IMR-90 (cell line): ENCODE measurements around the gene MEF2A. TPM values are rescaled to one million over a fixed set of nuclear protein-coding genes. Genes with fewer than 3 reads are reported as not detected.
"Not testable (repeated sequence)": the region's sequence is repeated elsewhere in the genome, so short reads cannot be mapped to it uniquely, and the experiment has no call there.

ENCODE experiments used
- ATAC-seq: fragments of 200-7000 bp; cut with Tn5 transposase; 2 replicates; pipeline ENCODE4 v1.9.1; 2020; ENCODE audit warnings: low read depth, mild to moderate bottlenecking, moderate library complexity
- BruUV-seq: library from RNA; stranded (reverse); fragments of 400-500 nt; replicated peaks from 2 replicates; lab custom pipeline; 2021; lab: Mats Ljungman, UMichigan
- CTCF ChIA-PET: fragments of 300-600 bp; formaldehyde crosslinking; extraction: SDS; loops from one replicate; lab custom pipeline; 2021; ENCODE audit warnings: antibody characterized with exemption; lab: Yijun Ruan, JAX
- POLR2A ChIA-PET: fragments of 300-600 bp; sonication (Branson Sonifier 250); formaldehyde crosslinking; loops from one replicate; lab custom pipeline; 2022; ENCODE audit warnings: antibody characterized with exemption; ENCODE audit not compliant: unreplicated experiment; lab: Charles Lee
- DNase-seq: peaks from one replicate; pipeline ENCODE4 v3.0.0; 2013
- H2AFZ ChIP-seq: replicated peaks from 2 replicates; pipeline ENCODE3; 2013; ENCODE audit warnings: low read length, mild to moderate bottlenecking; ENCODE audit not compliant: poor library complexity
- H2AK5ac ChIP-seq: 2 replicates; pipeline ENCODE4 v1.6.1; 2013; ENCODE audit warnings: low read depth, low read length, inconsistent platforms
- H2AK9ac ChIP-seq: replicated peaks from 2 replicates; pipeline ENCODE3; 2013; ENCODE audit warnings: mild to moderate bottlenecking, low read depth, low read length, moderate library complexity; ENCODE audit not compliant: poor library complexity
- H2BK120ac ChIP-seq: 2 replicates; pipeline ENCODE4 v1.6.1; 2013; ENCODE audit warnings: low read depth, low read length, inconsistent platforms
- H2BK15ac ChIP-seq: 3 replicates; pipeline ENCODE4 v1.6.1; 2013; ENCODE audit warnings: low read depth, low read length, inconsistent platforms
- H2BK20ac ChIP-seq: 2 replicates; pipeline ENCODE4 v1.6.1; 2013; ENCODE audit warnings: low read depth, mild to moderate bottlenecking, inconsistent platforms, low read length, moderate library complexity
- H2BK5ac ChIP-seq: 2 replicates; pipeline ENCODE4 v1.6.1; 2013; ENCODE audit warnings: mild to moderate bottlenecking, low read depth, low read length, inconsistent platforms; ENCODE audit not compliant: poor library complexity, severe bottlenecking
- H3K14ac ChIP-seq: replicated peaks from 2 replicates; pipeline ENCODE4 v1.6.1; 2013; ENCODE audit warnings: low read depth, low read length, inconsistent platforms
- H3K18ac ChIP-seq: 2 replicates; pipeline ENCODE4 v1.6.1; 2013; ENCODE audit warnings: low read depth, low read length, control low read depth
- H3K23ac ChIP-seq: 2 replicates; pipeline ENCODE4 v1.6.1; 2013; ENCODE audit warnings: low read depth, low read length, inconsistent platforms
- H3K27ac ChIP-seq: 2 replicates; pipeline ENCODE4 v1.5.1; 2013; ENCODE audit warnings: mild to moderate bottlenecking, control low read depth, low read length; ENCODE audit not compliant: insufficient read depth
- H3K27me3 ChIP-seq: 2 replicates; pipeline ENCODE4 v1.6.1; 2013; ENCODE audit warnings: low read length; ENCODE audit not compliant: control insufficient read depth, insufficient read depth
- H3K36me3 ChIP-seq: 2 replicates; pipeline ENCODE4 v1.6.1; 2013; ENCODE audit warnings: low read length, mixed read lengths; ENCODE audit not compliant: control insufficient read depth, insufficient read depth
- H3K4ac ChIP-seq: 2 replicates; pipeline ENCODE4 v1.6.1; 2013; ENCODE audit warnings: low read depth, low read length, inconsistent platforms
- H3K4me1 ChIP-seq: 2 replicates; pipeline ENCODE4 v1.6.1; 2013; ENCODE audit warnings: low read length, mixed read lengths; ENCODE audit not compliant: control insufficient read depth, insufficient read depth
- H3K4me2 ChIP-seq: 2 replicates; pipeline ENCODE4 v1.6.1; 2013; ENCODE audit warnings: low read depth, mild to moderate bottlenecking, control low read depth, low read length, moderate library complexity
- H3K4me3 ChIP-seq: 2 replicates; pipeline ENCODE4 v1.5.1; 2013; ENCODE audit warnings: low read depth, mild to moderate bottlenecking, control low read depth, low read length, moderate library complexity; ENCODE audit not compliant: insufficient read depth
- H3K56ac ChIP-seq: 2 replicates; pipeline ENCODE4 v1.6.1; 2013; ENCODE audit warnings: low read length, inconsistent platforms; ENCODE audit not compliant: insufficient read depth; ENCODE audit errors: extremely low read depth
- H3K79me1 ChIP-seq, 2 experiments: 2 replicates each; pipeline ENCODE4 v1.6.1; 2013; ENCODE audit warnings: low read length in 2 of 2, inconsistent platforms in 1 of 2, low read depth in 1 of 2
- H3K9ac ChIP-seq: 2 replicates; pipeline ENCODE4 v1.6.1; 2013; ENCODE audit warnings: low read depth, low read length, control low read depth
- H3K9me1 ChIP-seq: 2 replicates; pipeline ENCODE4 v1.6.1; 2013; ENCODE audit warnings: low read length, inconsistent platforms; ENCODE audit not compliant: insufficient read depth
- H3K9me3 ChIP-seq: 2 replicates; pipeline ENCODE4 v1.6.1; 2013; ENCODE audit warnings: low read length; ENCODE audit not compliant: control insufficient read depth, insufficient read depth
- H4K20me1 ChIP-seq: 2 replicates; pipeline ENCODE4 v1.6.1; 2013; ENCODE audit warnings: low read length, inconsistent platforms; ENCODE audit not compliant: insufficient read depth
- H4K5ac ChIP-seq: 2 replicates; pipeline ENCODE4 v1.6.1; 2013; ENCODE audit warnings: mild to moderate bottlenecking, low read depth, low read length, control low read depth
- H4K8ac ChIP-seq, 2 experiments: 2 replicates each; pipeline ENCODE4 v1.6.1; 2013; ENCODE audit warnings: low read depth in 2 of 2, low read length in 2 of 2, control low read depth in 1 of 2, inconsistent platforms in 1 of 2
- H4K91ac ChIP-seq: 2 replicates; pipeline ENCODE4 v1.6.1; 2013; ENCODE audit warnings: low read depth, low read length, inconsistent platforms; ENCODE audit not compliant: insufficient read depth
- WGBS, 2 experiments: methylation state at CpG; one replicate each; pipeline versions ENCODE4 v1.1.5 to v1.1.7; 2013; ENCODE audit warnings: missing lambda C conversion rate in 2 of 2; ENCODE audit not compliant: insufficient read length in 1 of 2; ENCODE audit errors: extremely low coverage in 2 of 2; 5-methylcytosine and 5-hydroxymethylcytosine counted together
- dilution Hi-C: fragments of 300-500 bp; cut with HindIII; formaldehyde crosslinking; loops from one replicate; pipeline ENCODE4 v1.14.3; 2018; ENCODE audit warnings: low sequenced_read_pairs; ENCODE audit not compliant: unreplicated experiment
- in situ Hi-C: fragments of 300-500 bp; cut with MboI; formaldehyde crosslinking; loops from 3 replicates; pipeline ENCODE4 v1.14.3; 2019; ENCODE audit warnings: low sequenced_read_pairs, inconsistent platforms, mixed read lengths
- intact Hi-C: fragments of 100-400 bp; cut with micrococcal nuclease; formaldehyde crosslinking; loops from 2 replicates; pipeline ENCODE4 v1.10.0; 2022
- polyA plus RNA-seq, 3 experiments: library from polyadenylated mRNA; depleted of rRNA; stranded (reverse); fragments of >200 nt; gene quantifications; 2 replicates each; pipeline ENCODE4 v1.2.3, GENCODE V29; 2012; ENCODE audit warnings: low replicate concordance in 1 of 3
- total RNA-seq: library from RNA; depleted of rRNA; stranded (reverse); fragments of >200 nt; gene quantifications from 2 replicates; pipeline ENCODE4 v1.2.3, GENCODE V29; 2012

The MEF2A gene
- total and polyA plus RNA-seq, 2 of the 4 experiments (the other 2 are of a cell fraction), result 16.1 to 16.7 TPM

DNA sequence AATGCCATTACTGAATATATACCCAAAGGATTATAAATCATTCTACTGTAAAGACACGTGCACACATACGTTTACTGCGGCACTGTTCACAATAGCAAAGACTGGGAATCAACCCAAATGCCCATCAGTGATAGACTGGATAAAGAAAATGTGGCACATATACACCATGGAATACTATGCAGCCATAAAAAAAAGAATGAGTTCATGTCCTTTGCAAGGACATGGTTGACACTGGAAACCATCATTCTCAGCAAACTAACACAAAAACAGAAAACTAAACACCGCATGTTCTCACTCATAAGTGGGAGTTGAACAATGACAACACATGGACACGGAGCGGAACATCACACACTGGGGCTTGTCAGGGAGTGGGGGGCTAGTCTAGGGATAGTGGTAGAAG is 100.3 kb downstream of the MEF2A start:
- H4K20me1 ChIP-seq, H3K9me3 ChIP-seq, H3K9ac ChIP-seq, BruUV-seq, H3K4me3 ChIP-seq, H3K36me3 ChIP-seq, dilution Hi-C loops, H2AFZ ChIP-seq, H2BK5ac ChIP-seq, H3K56ac ChIP-seq, H3K27ac ChIP-seq, H3K14ac ChIP-seq, CTCF ChIA-PET, in situ Hi-C loops, H2BK15ac ChIP-seq, H3K23ac ChIP-seq, H3K18ac ChIP-seq, H2AK9ac ChIP-seq, intact Hi-C loops, H3K79me1 ChIP-seq, H2AK5ac ChIP-seq, H3K27me3 ChIP-seq, H4K5ac ChIP-seq, H3K4me1 ChIP-seq, H2BK20ac ChIP-seq, POLR2A ChIA-PET, H2BK120ac ChIP-seq, H3K4me2 ChIP-seq, H4K91ac ChIP-seq, H3K9me1 ChIP-seq, H3K4ac ChIP-seq, ATAC-seq, H4K8ac ChIP-seq, DNase-seq: not testable (repeated sequence)
- WGBS, 2 experiments, result no CpG with 5 or more reads among the region's 6 CpGs
